Testis (tissue), 3 donors: ENCODE results near the gene SLC6A9. TPM values are rescaled to one million over a fixed set of nuclear protein-coding genes. Genes with fewer than 3 reads are reported as not detected.

Experiments used
- DNase-seq: peaks from one replicate; pipeline ENCODE4 v3.0.0-alpha.2; 2019
- H3K27ac ChIP-seq, 2 donors: fragments of 200-600 bp; sonication (generic); one replicate each; pipeline ENCODE4 v1.5.1; 2019
- H3K27me3 ChIP-seq: fragments of 200-600 bp; sonication (generic); one replicate; pipeline ENCODE4 v1.5.1; 2019
- H3K36me3 ChIP-seq: fragments of 200-600 bp; sonication (generic); one replicate; pipeline ENCODE4 v1.5.1; 2017; ENCODE audit warnings: low read depth; ENCODE audit errors: missing control alignments
- H3K4me1 ChIP-seq: fragments of 200-600 bp; sonication (generic); one replicate; pipeline ENCODE4 v1.5.1; 2019
- H3K4me3 ChIP-seq, 2 donors: fragments of 200-600 bp; sonication (generic); one replicate each; pipeline ENCODE4 v1.5.1; 2017 to 2019
- H3K9me3 ChIP-seq: fragments of 200-600 bp; sonication (generic); one replicate; pipeline ENCODE4 v1.5.1; 2017
- POLR2A ChIP-seq: fragments of 450-650 bp; IDR thresholded peaks from one replicate; pipeline ENCODE4 v1.6.1; 2017; ENCODE audit warnings: antibody characterized with exemption, mild to moderate bottlenecking, moderate library complexity
- WGBS, 2 donors: methylation state at CpG; one replicate each; pipeline ENCODE4 v1.1.5; 2018; 5-methylcytosine and 5-hydroxymethylcytosine counted together
- intact Hi-C: fragments of 100-400 bp; cut with DNase I; formaldehyde crosslinking; loops from one replicate; pipeline ENCODE4 v1.15.1; 2023; ENCODE audit warnings: low total_unique reads
- polyA plus RNA-seq: library from polyadenylated mRNA; stranded (reverse); fragments of 350-450 nt; fragmentation: Illumina TruSeq; extraction: RNeasy Lipid Tissue Mini Kit (QIAGEN cat#74804); gene quantifications from one replicate; pipeline ENCODE4 v1.2.3, GENCODE V29; 2014; ENCODE audit warnings: low read depth, low replicate concordance; ENCODE audit not compliant: insufficient read depth
- total RNA-seq, 2 donors: library from RNA; depleted of rRNA; stranded (reverse); fragments of >200 nt; gene quantifications; one replicate each; pipeline ENCODE4 v1.2.3, GENCODE V29; 2016
- TF ChIP-seq, protein P1 (sequence below), 3 experiments: fragments of 450-650 bp in 2 of 3; fragments of 200-600 bp in 1 of 3; sonication (generic) in 1 of 3; IDR thresholded peaks; one replicate each; pipeline ENCODE4 v1.5.1; 2016 to 2019; ENCODE audit warnings: antibody characterized with exemption in 3 of 3, mild to moderate bottlenecking in 2 of 3, moderate library complexity in 1 of 3

The SLC6A9 gene
- total and polyA plus RNA-seq, 3 donors from 2014 or later = 1.2 to 2.3 (median 1.7) TPM

DNA sequence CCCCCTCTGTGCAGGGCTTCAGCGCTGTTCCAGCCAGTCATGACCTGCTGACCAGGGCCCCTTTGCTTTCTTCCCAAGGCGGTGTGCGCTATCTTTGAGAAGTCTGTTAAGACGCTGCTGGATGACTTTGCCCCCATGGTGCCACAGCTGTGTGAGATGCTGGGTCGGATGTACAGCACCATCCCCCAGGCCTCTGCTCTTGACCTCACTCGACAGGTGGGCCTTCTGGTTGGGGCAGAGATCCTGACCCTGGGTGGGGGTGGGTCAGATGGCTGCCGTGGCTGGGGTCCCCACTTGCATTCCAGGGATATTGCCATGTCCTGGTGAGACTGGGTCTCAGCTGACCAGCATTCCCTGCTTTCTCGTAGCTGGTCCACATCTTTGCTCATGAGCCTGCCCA lies 70.5 kb downstream of the SLC6A9 start:
- Histone ChIP-seq H3K9me3 (no peaks in the 10 kb centered on the region), H3K4me1 (no peaks in the 10 kb centered on the region), H3K36me3 (no peaks in the 10 kb centered on the region), H3K4me3 (no peak overlapping the region), H3K27ac (no peak overlapping the region), H3K27me3 (no peaks in the 10 kb centered on the region)
- no peak for DNase-seq
- TF ChIP-seq, protein P1, sequence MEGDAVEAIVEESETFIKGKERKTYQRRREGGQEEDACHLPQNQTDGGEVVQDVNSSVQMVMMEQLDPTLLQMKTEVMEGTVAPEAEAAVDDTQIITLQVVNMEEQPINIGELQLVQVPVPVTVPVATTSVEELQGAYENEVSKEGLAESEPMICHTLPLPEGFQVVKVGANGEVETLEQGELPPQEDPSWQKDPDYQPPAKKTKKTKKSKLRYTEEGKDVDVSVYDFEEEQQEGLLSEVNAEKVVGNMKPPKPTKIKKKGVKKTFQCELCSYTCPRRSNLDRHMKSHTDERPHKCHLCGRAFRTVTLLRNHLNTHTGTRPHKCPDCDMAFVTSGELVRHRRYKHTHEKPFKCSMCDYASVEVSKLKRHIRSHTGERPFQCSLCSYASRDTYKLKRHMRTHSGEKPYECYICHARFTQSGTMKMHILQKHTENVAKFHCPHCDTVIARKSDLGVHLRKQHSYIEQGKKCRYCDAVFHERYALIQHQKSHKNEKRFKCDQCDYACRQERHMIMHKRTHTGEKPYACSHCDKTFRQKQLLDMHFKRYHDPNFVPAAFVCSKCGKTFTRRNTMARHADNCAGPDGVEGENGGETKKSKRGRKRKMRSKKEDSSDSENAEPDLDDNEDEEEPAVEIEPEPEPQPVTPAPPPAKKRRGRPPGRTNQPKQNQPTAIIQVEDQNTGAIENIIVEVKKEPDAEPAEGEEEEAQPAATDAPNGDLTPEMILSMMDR (IDR thresholded peaks at IDR 0.05) = no peak
- TF ChIP-seq POLR2A = no peak
- intact Hi-C loops = no loop called here
- WGBS, 2 donors = 89 to 95% methylated on average over 3 to 8 of the region's 8 CpGs

- H3K4me1 ChIP-seq = no peaks in the 10 kb centered on the region
- TF ChIP-seq, protein P1 (IDR thresholded peaks at IDR 0.05) = no peak
- no peak for TF ChIP-seq POLR2A
- H3K27ac ChIP-seq = no peak overlapping the region
- intact Hi-C loops = no loop called here
- no peak for DNase-seq
- no peaks in the 10 kb centered on the region for H3K36me3 ChIP-seq
- H3K9me3 ChIP-seq = no peaks in the 10 kb centered on the region
- 92 to 94% methylated on average over 9 of the region's 9 CpGs for WGBS, 2 donors
- no peaks in the 10 kb centered on the region for H3K27me3 ChIP-seq
- H3K4me3 ChIP-seq = no peak overlapping the region
Observed at GRCh38 chr1:43958351-43959255, 72.7 kb downstream of the SLC6A9 start.

DNA sequence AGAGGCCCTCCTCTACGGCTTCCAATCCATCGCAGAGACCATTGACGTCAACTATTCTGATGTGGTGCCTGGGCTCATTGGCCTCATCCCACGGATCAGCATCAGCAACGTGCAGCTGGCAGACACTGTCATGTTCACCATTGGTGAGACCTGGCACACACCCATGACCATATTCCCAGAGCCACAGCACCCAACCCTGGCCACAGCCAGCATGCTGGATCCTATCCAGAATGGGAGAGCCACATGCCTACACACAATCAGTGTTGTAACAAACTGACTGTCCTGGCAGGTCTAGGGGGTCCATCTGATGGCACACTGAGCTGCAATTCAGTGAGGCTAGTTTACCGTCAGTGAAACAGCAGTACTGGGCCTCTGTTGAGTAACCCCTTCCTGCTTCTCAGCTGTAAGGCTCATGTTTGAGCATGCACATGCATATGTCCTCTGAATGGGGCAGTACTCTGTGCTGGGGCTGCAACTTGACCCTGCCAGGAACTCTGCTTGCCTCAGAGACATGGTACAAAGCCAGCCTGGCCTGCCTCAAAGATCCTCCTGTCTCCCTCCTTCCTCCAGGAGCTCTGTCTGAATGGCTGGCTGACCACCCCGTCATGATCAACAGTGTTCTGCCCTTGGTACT lies 73.7 kb downstream of the SLC6A9 start:
- no peak for TF ChIP-seq POLR2A
- TF ChIP-seq, protein P1 (IDR thresholded peaks at IDR 0.05) = no peak
- Histone ChIP-seq H3K9me3 (no peaks in the 10 kb centered on the region), H3K36me3 (no peaks in the 10 kb centered on the region), H3K27me3 (no peaks in the 10 kb centered on the region), H3K4me1 (no peaks in the 10 kb centered on the region), H3K27ac (no peak overlapping the region), H3K4me3 (no peak overlapping the region)
- WGBS, 2 donors = 93 to 95% methylated on average over 6 to 7 of the region's 7 CpGs
- intact Hi-C loops = no loop called here
- DNase-seq = no peak

DNA sequence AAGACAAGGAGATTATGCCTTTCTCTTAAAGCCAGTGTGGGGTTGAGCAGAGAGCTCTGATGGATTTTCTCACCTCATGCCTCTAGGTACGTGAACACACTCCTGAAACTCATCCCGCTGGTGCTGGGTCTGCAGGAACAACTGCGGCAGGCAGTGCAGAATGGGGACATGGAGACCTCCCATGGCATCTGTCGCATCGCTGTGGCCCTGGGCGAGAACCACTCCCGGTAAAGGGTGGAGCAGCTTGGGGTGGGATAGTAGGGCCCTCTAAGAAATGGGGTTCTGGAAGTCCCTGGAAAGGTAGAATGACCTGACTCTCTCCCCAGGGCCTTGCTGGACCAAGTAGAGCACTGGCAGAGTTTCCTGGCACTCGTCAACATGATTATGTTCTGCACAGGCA lies 75.0 kb downstream of the SLC6A9 start:
- intact Hi-C loops = no loop called here
- Histone ChIP-seq H3K27ac (no peak overlapping the region), H3K4me1 (no peaks in the 10 kb centered on the region), H3K36me3 (no peaks in the 10 kb centered on the region), H3K9me3 (no peaks in the 10 kb centered on the region), H3K27me3 (no peaks in the 10 kb centered on the region), H3K4me3 (no peak overlapping the region)
- no peak for DNase-seq
- 87 to 97% methylated on average over 4 to 8 of the region's 8 CpGs for WGBS, 2 donors
- TF ChIP-seq POLR2A = no peak
- TF ChIP-seq, protein P1 (IDR thresholded peaks at IDR 0.05) = no peak
